Testis (tissue), 2 donors: Measurements from ENCODE around the gene EFCAB10.

ENCODE experiments used
- CTCF ChIP-seq, 3 experiments: fragments of 450-650 bp in 2 of 3; fragments of 200-600 bp in 1 of 3; sonication (generic) in 1 of 3; IDR thresholded peaks; one replicate each; pipeline ENCODE4 v1.5.1; 2016 to 2019; ENCODE audit warnings: antibody characterized with exemption in 3 of 3, mild to moderate bottlenecking in 2 of 3, moderate library complexity in 1 of 3
- POLR2A ChIP-seq: fragments of 450-650 bp; IDR thresholded peaks from one replicate; pipeline ENCODE4 v1.6.1; 2017; ENCODE audit warnings: antibody characterized with exemption, mild to moderate bottlenecking, moderate library complexity

- TF ChIP-seq CTCF (IDR thresholded peaks at IDR 0.05) (peak in 2 of 3 experiments; percentile 31 to 38), POLR2A (no peak)
Measured at GRCh38 chr7:105589356-105590077, 8.2 kb upstream of the EFCAB10 start.
